Chondrocyte (in vitro differentiated cells): Measurements from ENCODE around the gene WNT3. TPM values are rescaled to one million over a fixed set of nuclear protein-coding genes. Genes with fewer than 3 reads are reported as not detected.

Experiments used
- DNase-seq: peaks from one replicate; pipeline ENCODE4 v3.0.0; 2021; ENCODE audit warnings: mixed read lengths, low spot score
- H3K27ac Mint-ChIP-seq: one replicate; pipeline ENCODE4 v1.8.0; 2021; ENCODE audit warnings: mild to moderate bottlenecking, moderate library complexity, mixed read lengths; ENCODE audit not compliant: unreplicated experiment
- H3K27me3 Mint-ChIP-seq: 2 replicates; pipeline ENCODE4 v1.8.0; 2021; ENCODE audit warnings: low read depth, mixed read lengths
- H3K36me3 Mint-ChIP-seq: 2 replicates; pipeline ENCODE4 v1.8.0; 2021; ENCODE audit warnings: low read depth, mixed read lengths
- H3K4me1 Mint-ChIP-seq: 2 replicates; pipeline ENCODE4 v1.8.0; 2021; ENCODE audit warnings: low read depth, mild to moderate bottlenecking, mixed read lengths
- H3K4me3 Mint-ChIP-seq: one replicate; pipeline ENCODE4 v1.8.0; 2021; ENCODE audit warnings: mild to moderate bottlenecking, moderate library complexity, mixed read lengths; ENCODE audit not compliant: unreplicated experiment
- H3K9me3 Mint-ChIP-seq: 2 replicates; pipeline ENCODE4 v1.8.0; 2021; ENCODE audit warnings: low read depth, mixed read lengths
- total RNA-seq: library from RNA; stranded (reverse); gene quantifications from 3 replicates; pipeline ENCODE4 v1.2.1, GENCODE V29; 2021
- TF ChIP-seq, protein P1 (sequence below): fragments of 200-600 bp; sonication (generic); IDR thresholded peaks from 2 replicates; pipeline ENCODE4 v1.5.0; 2021; ENCODE audit warnings: antibody characterized with exemption, mild to moderate bottlenecking, moderate library complexity

WNT3 gene
- total RNA-seq, 1 donor from 2014 or later = 4.9 TPM

DNA sequence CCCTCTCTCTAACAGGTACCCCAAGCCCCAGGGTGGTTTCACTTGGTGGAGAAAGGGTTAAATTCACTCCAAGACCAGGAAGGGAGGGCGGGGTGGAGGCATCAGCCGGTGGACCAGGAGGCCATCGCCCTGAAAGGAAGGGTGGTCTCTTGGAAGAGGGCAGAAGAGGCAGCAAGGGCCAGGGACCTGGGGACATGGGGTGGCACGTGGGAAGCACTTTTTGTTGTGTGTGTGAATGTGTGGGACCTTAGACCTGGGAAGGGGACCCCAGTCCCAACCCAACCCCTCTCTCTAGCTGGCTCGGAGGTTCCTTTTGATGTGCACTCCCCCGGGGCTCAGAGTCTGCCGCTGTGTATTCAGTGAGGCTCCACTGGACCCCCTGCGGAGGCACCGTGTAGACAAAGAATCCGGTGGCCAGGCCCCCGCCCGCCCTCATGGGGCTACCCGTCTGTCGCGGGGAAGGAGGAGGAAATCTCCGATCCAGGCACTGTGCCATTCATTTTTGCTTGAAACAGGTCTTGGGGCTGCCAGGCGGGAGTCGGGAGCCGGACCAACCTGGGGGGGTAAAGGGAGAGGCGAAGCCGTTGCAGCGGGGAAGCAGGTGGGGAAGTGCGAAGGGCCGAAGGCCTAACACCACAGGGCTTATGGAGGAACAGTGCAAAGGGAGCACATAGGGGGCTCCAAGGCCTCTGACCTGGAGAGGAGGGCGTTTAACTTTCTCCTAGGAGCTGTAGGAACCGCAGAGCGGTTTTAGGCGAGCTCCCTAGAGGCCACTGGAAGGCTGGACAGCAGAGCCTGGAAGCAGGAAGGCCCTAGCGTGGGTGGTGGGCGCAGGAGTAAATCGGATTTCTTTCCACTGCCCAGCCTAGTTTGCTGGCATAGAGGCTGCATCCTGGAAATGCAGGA lies 3.2 kb upstream of the WNT3 start:
- Mint-ChIP-seq H3K27ac (no peak overlapping the region), H3K27me3 (peaks cover 38% of the 10 kb centered on the region), H3K36me3 (no peaks in the 10 kb centered on the region), H3K9me3 (no peaks in the 10 kb centered on the region), H3K4me3 (no peak overlapping the region), H3K4me1 (peaks cover 6% of the 10 kb centered on the region)
- DNase-seq = no peak
- TF ChIP-seq, protein P1, sequence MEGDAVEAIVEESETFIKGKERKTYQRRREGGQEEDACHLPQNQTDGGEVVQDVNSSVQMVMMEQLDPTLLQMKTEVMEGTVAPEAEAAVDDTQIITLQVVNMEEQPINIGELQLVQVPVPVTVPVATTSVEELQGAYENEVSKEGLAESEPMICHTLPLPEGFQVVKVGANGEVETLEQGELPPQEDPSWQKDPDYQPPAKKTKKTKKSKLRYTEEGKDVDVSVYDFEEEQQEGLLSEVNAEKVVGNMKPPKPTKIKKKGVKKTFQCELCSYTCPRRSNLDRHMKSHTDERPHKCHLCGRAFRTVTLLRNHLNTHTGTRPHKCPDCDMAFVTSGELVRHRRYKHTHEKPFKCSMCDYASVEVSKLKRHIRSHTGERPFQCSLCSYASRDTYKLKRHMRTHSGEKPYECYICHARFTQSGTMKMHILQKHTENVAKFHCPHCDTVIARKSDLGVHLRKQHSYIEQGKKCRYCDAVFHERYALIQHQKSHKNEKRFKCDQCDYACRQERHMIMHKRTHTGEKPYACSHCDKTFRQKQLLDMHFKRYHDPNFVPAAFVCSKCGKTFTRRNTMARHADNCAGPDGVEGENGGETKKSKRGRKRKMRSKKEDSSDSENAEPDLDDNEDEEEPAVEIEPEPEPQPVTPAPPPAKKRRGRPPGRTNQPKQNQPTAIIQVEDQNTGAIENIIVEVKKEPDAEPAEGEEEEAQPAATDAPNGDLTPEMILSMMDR = no peak

DNA sequence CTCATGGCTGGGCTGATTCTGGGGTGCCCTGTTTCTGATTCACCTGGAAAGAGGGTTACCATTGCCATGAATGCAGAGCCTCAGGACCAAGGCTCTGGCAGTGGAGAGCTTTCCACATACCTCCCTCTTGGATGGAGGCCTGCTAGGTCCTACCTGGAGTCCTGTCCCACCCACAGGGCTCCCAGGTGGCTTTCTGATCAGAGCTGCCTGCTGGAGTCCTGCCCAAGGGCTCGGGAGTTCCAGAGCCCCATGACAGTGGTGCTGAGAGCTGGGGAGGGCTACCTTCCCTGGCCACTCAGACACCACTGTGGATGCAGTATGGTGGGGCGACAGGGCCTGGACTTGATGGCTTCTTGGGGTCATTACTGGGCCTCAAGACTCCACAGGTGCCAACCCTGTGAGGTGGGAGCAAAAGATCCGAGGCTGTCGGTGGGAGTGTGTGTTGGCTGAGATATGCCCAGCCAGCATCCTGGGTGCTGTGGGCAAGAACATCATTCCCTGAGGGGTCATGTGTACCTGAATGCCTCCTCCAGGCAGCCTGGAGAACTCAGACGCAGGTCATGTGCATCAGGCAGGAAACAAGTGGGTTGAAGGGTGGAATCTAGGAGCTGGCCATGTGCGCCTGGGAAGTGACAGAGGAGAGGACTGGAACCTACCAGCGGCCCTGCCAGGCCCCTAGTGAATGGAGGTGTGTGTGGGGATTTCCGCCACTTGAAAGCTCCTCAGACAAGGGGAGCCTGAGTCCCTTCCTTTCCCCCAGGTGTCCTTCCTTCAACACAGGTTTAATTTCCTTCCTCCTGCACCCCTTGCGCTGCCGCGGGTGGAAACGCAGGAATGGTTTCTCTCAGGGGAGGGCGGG lies 2.3 kb upstream of the WNT3 start:
- no peaks in the 10 kb centered on the region for H3K36me3 Mint-ChIP-seq
- peaks cover 6% of the 10 kb centered on the region for H3K4me1 Mint-ChIP-seq
- TF ChIP-seq, protein P1 = no peak
- no peak overlapping the region for H3K4me3 Mint-ChIP-seq
- peaks cover 42% of the 10 kb centered on the region for H3K27me3 Mint-ChIP-seq
- no peak overlapping the region for H3K27ac Mint-ChIP-seq
- H3K9me3 Mint-ChIP-seq = no peaks in the 10 kb centered on the region
- DNase-seq = no peak

DNA sequence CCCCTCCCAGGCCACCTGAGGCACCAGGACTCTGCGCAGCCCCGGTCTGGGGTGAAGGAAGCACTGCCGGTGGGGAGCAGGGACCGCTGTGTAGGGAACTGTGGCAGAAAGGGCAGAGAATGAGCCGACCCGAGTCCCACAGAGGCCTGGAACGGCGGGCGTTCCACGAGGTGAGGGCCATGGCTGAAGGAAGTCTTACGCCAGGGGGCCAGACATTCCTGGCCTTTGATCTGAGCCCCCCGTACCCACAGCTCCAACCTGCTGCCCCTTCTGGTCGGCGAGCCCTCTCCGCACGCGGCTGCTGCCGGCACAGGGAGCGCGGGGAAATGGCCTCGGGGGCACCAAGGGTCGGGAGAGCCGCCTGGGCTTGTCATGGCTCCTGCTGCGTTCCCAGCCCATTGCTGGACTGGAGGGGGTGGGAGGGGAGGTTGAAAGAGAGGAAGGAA lies 1.4 kb upstream of the WNT3 start:
- H3K36me3 Mint-ChIP-seq = no peaks in the 10 kb centered on the region
- peak overlapping the region; percentile 12 for H3K4me3 Mint-ChIP-seq
- H3K27me3 Mint-ChIP-seq = peaks cover 42% of the 10 kb centered on the region
- H3K4me1 Mint-ChIP-seq = peaks cover 6% of the 10 kb centered on the region
- DNase-seq = no peak
- no peaks in the 10 kb centered on the region for H3K9me3 Mint-ChIP-seq
- no peak overlapping the region for H3K27ac Mint-ChIP-seq
- TF ChIP-seq, protein P1 = no peak

DNA sequence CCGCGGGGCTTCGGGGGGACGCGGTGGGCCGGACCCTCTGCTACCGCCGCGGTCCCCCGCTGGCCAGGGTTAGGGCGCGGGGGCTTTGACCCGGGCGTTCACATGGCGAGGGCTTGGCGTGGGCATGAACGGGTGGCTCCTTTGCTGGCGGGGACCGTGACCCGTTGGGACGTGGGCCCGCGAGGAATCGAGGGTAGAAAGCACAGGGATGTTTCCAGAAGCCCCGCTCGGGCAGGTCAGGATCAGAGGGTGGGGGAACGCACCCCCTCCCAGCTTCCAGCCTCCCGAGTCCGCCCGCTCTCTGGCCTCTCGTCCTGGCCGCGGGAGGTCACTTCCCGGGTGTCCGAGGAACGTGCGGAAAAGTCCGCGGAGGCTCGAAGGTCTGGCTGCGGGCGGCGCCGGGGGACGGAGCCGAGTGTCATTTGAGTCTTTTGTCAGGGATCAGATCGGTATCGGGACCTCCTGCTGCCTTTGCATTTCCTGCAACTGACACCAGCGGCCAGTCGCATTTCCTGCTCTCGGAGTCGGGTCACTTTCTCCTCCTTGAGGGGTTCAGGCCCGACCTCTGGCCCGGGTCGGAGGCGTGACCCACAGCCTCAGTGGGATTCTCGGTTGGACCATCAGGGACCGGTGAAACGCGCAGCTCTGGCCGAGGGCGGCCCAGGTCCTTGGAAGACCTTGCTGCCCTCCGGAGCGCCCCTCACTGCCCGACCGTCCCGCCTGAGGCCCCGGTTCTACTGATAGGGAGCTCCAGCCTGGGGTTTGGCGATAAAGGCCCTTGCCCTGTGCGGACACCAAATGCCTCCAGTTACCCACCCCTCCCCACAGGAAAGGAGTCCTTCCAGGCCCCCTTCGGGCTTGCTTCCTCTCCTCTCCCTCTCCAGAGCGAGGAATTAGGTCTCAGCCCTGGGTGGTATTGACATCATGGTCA lies 702 bp upstream of the WNT3 start:
- Mint-ChIP-seq H3K36me3 (no peaks in the 10 kb centered on the region), H3K27me3 (peaks cover 42% of the 10 kb centered on the region), H3K9me3 (no peaks in the 10 kb centered on the region), H3K4me3 (peak overlapping the region; percentile 58), H3K4me1 (peaks cover 6% of the 10 kb centered on the region), H3K27ac (no peak overlapping the region)
- no peak for DNase-seq
- TF ChIP-seq, protein P1 = no peak
